NB4 (cell line): Measurements from ENCODE around the gene VANGL2.

Experiments used
- MYC ChIP-seq: IDR thresholded peaks from 2 replicates; pipeline ENCODE4 v1.6.1; 2011; ENCODE audit warnings: low read depth, low read length
- POLR2A ChIP-seq: IDR thresholded peaks from 2 replicates; pipeline ENCODE4 v1.6.1; 2011; ENCODE audit warnings: mild to moderate bottlenecking; ENCODE audit not compliant: insufficient read length; ENCODE audit errors: extremely low read depth

DNA sequence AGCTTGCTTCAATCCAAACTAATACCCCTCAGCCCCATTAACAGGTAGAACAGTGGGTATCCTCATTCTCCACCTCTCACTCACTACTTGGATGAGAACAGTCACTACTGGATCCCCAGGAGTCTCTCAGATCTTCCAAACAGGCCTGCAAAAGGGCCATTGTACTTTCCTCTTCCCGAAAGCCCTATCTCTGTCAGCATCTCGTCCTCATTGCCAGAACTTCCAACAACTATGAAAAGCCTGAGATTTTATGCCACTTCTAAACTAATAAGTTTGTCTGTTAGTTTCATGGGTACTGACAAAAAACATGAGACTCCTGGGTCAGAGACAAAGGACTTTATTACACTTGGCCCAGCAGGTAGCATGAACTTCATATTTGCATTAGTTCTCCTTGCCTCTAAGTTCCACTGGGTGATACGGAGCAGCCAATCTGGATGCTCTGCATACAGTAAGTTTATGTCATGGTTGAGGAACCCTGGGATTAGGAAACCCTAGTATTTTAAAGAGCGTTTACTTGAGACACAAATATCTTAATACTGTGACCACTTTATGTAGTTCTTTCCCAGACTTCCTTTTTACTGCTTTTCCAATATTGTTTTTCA, 38.1 kb downstream of the VANGL2 start:
- no peak for TF ChIP-seq MYC
- no peak for TF ChIP-seq POLR2A
